GM12878 (cell line): ENCODE results near the gene MXRA8. TPM values are rescaled to one million over a fixed set of nuclear protein-coding genes. Genes with fewer than 3 reads are reported as not detected.
A peak's percentile ranks its signal among the peaks of the same experiment; 100 is the strongest.

Experiments
- ATAC-seq: fragments of 200-7000 bp; cut with Tn5 transposase; 3 replicates; pipeline ENCODE4 v1.9.1; 2020; ENCODE audit warnings: mild to moderate bottlenecking, moderate library complexity
- BruUV-seq: library from RNA; stranded (reverse); fragments of 400-500 nt; replicated peaks from 2 replicates; lab custom pipeline; 2021; lab: Mats Ljungman, UMichigan
- CTCF ChIA-PET: fragments of 300-600 bp; sonication (Branson Sonifier 250); formaldehyde crosslinking; extraction: SDS; loops from one replicate; lab custom pipeline; 2021; ENCODE audit warnings: inconsistent platforms; lab: Yijun Ruan, JAX
- POLR2A ChIA-PET: fragments of 350-600 bp; formaldehyde crosslinking; extraction: SDS; loops from one replicate; lab custom pipeline; 2021; ENCODE audit warnings: inconsistent platforms; lab: Charles Lee
- RAD21 ChIA-PET: fragments of 300-600 bp; sonication (Branson Sonifier 250); formaldehyde crosslinking; loops from one replicate; lab custom pipeline; 2023; ENCODE audit warnings: antibody characterized with exemption; ENCODE audit not compliant: unreplicated experiment; lab: Charles Lee
- SMC1A ChIA-PET: fragments of 300-600 bp; sonication (Branson Sonifier 250); formaldehyde crosslinking; loops from one replicate; lab custom pipeline; 2023; ENCODE audit not compliant: unreplicated experiment, uncharacterized antibody; lab: Charles Lee
- DNase-seq: peaks from one replicate; pipeline ENCODE4 v3.0.0-alpha.2; 2011; ENCODE audit warnings: low read depth, low spot score
- FAIRE-seq: peaks from 3 replicates; lab custom pipeline; 2011; peaks lifted over from hg19 to GRCh38; lab: Jason Lieb, UNC
- H2AFZ ChIP-seq: 2 replicates; pipeline ENCODE4 v1.6.0; 2011; ENCODE audit warnings: low read depth, low read length, control low read depth; ENCODE audit not compliant: control insufficient read depth
- H3K27ac ChIP-seq: 2 replicates; pipeline ENCODE4 v1.5.1; 2011; ENCODE audit warnings: control low read depth; ENCODE audit not compliant: control insufficient read depth, insufficient read depth
- H3K27me3 ChIP-seq, 2 experiments: replicated peaks in 1 of 2; 2 replicates each; pipeline versions ENCODE4 v1.6.0 to v1.6.1; 2011; ENCODE audit warnings: low read length in 1 of 2; ENCODE audit not compliant: control insufficient read depth in 2 of 2, insufficient read depth in 2 of 2
- H3K36me3 ChIP-seq, 2 experiments: 2 replicates each; pipeline ENCODE4 v1.5.1; 2011; ENCODE audit warnings: low read length in 1 of 2; ENCODE audit not compliant: control insufficient read depth in 2 of 2, insufficient read depth in 2 of 2
- H3K4me1 ChIP-seq: 2 replicates; pipeline ENCODE4 v1.6.1; 2011; ENCODE audit warnings: mild to moderate bottlenecking, low read length, moderate library complexity, mixed read lengths; ENCODE audit not compliant: control insufficient read depth, insufficient read depth
- H3K4me2 ChIP-seq: 2 replicates; pipeline ENCODE4 v1.6.0; 2011; ENCODE audit warnings: control low read depth; ENCODE audit not compliant: control insufficient read depth, insufficient read depth
- H3K4me3 ChIP-seq: fragments of 200-600 bp; sonication (generic); 2 replicates; pipeline ENCODE4 v1.5.1; 2016
- H3K79me2 ChIP-seq: 2 replicates; pipeline ENCODE4 v1.6.0; 2011; ENCODE audit warnings: low read length; ENCODE audit not compliant: control insufficient read depth, insufficient read depth
- H3K9ac ChIP-seq: 2 replicates; pipeline ENCODE4 v1.8.0; 2011; ENCODE audit warnings: low read length, control low read depth, mixed read lengths; ENCODE audit not compliant: control insufficient read depth, insufficient read depth
- H3K9me3 ChIP-seq: replicated peaks from 3 replicates; pipeline ENCODE4 v1.5.1; 2011; ENCODE audit warnings: mild to moderate bottlenecking, low read length; ENCODE audit not compliant: control insufficient read depth, insufficient read depth
- H4K20me1 ChIP-seq: 2 replicates; pipeline ENCODE4 v1.6.0; 2011; ENCODE audit not compliant: control insufficient read depth, insufficient read depth
- BACH1 ChIP-seq: fragments of 450-650 bp; IDR thresholded peaks from 2 replicates; pipeline ENCODE4 v1.6.1; 2017; ENCODE audit warnings: mild to moderate bottlenecking, borderline replicate concordance
- DPF2 ChIP-seq: fragments of 450-650 bp; IDR thresholded peaks from 2 replicates; pipeline ENCODE4 v1.6.1; 2017; ENCODE audit warnings: mild to moderate bottlenecking
- EGR1 ChIP-seq, 2 experiments: IDR thresholded peaks; 1 replicate in 1 of 2; 2 replicates in 1 of 2; pipeline ENCODE4 v1.6.1; 2011 to 2012; ENCODE audit warnings: low read depth in 2 of 2, low read length in 2 of 2, borderline replicate concordance in 1 of 2, mild to moderate bottlenecking in 1 of 2, moderate library complexity in 1 of 2
- KAT2A ChIP-seq: conservative IDR thresholded peaks from 2 replicates; pipeline ENCODE4 v1.6.1; 2011; ENCODE audit warnings: low read depth, low read length; ENCODE audit not compliant: control insufficient read depth
- MEF2B ChIP-seq: fragments of 450-650 bp; IDR thresholded peaks from 2 replicates; pipeline ENCODE4 v1.6.1; 2018; ENCODE audit warnings: mild to moderate bottlenecking, moderate library complexity; ENCODE audit not compliant: partially characterized antibody, poor library complexity, severe bottlenecking
- MXI1 ChIP-seq: fragments of 150-350 bp; IDR thresholded peaks from 2 replicates; pipeline ENCODE4 v1.6.1; 2011; ENCODE audit warnings: low read depth, mild to moderate bottlenecking, inconsistent platforms, low read length, improper control_type of control experiment
- NR2C1 ChIP-seq: fragments of 450-650 bp; IDR thresholded peaks from 2 replicates; pipeline ENCODE4 v1.6.1; 2017; ENCODE audit warnings: antibody characterized with exemption, mild to moderate bottlenecking, moderate library complexity
- POLR2AphosphoS5 ChIP-seq: IDR thresholded peaks from 2 replicates; pipeline ENCODE4 v1.6.1; 2011; ENCODE audit warnings: mild to moderate bottlenecking, low read length, inconsistent platforms
- PRDM15 ChIP-seq: fragments of 450-650 bp; formaldehyde crosslinking; IDR thresholded peaks from 2 replicates; pipeline ENCODE4 v1.4.0; 2020; ENCODE audit warnings: mild to moderate bottlenecking, moderate library complexity
- RBBP5 ChIP-seq: fragments of 200-600 bp; sonication (generic); conservative IDR thresholded peaks from 2 replicates; pipeline ENCODE4 v1.6.1; 2016
- RELA ChIP-seq: fragments of 450-650 bp; IDR thresholded peaks from 2 replicates; pipeline ENCODE4 v1.8.0; 2014; ENCODE audit warnings: borderline replicate concordance; ENCODE audit not compliant: partially characterized antibody
- RUNX3 ChIP-seq: IDR thresholded peaks from 2 replicates; pipeline ENCODE4 v1.6.1; 2012; ENCODE audit warnings: low read length, inconsistent platforms
- SP1 ChIP-seq: IDR thresholded peaks from one replicate; pipeline ENCODE4 v1.6.1; 2011; ENCODE audit warnings: low read depth, low read length
- SRF ChIP-seq, 2 experiments: IDR thresholded peaks; 2 replicates each; pipeline ENCODE4 v1.6.1; 2011; ENCODE audit warnings: low read depth in 2 of 2, low read length in 2 of 2, mild to moderate bottlenecking in 1 of 2, moderate library complexity in 1 of 2
- ZBED1 ChIP-seq: IDR thresholded peaks from 2 replicates; pipeline ENCODE4 v1.6.1; 2016; ENCODE audit warnings: borderline replicate concordance
- ZBTB4 ChIP-seq: fragments of 450-650 bp; formaldehyde crosslinking; IDR thresholded peaks from 2 replicates; pipeline ENCODE4 v1.4.0; 2022; ENCODE audit warnings: mild to moderate bottlenecking, moderate library complexity
- ZSCAN29 ChIP-seq: fragments of 450-650 bp; IDR thresholded peaks from 2 replicates; pipeline ENCODE4 v1.6.1; 2017; ENCODE audit warnings: mild to moderate bottlenecking, moderate library complexity
- WGBS: methylation state at CpG from one replicate; pipeline ENCODE4 v1.1.6; 2016; ENCODE audit warnings: low lambda C conversion rate; ENCODE audit not compliant: insufficient replicate concordance, insufficient coverage; ENCODE audit errors: missing lambda C conversion rate; 5-methylcytosine and 5-hydroxymethylcytosine counted together
- in situ Hi-C: fragments of 300-500 bp; cut with MboI; formaldehyde crosslinking; loops from 9 replicates; pipeline ENCODE4 v1.14.3; 2018; ENCODE audit warnings: mixed read lengths
- intact Hi-C: fragments of 100-400 bp; cut with micrococcal nuclease; formaldehyde crosslinking; loops from one replicate; pipeline ENCODE4 v1.14.2; 2022; ENCODE audit not compliant: unreplicated experiment
- polyA plus RNA-seq, 11 experiments: library from polyadenylated mRNA; depleted of rRNA in 4 of 11; unstranded in 6 of 11; stranded (reverse) in 5 of 11; fragments of >200 nt; fragmentation: Nextera tagmentation in 4 of 11; fragmentation: Illumina TruSeq in 1 of 11; extraction: Ambion mirVana in 4 of 11; extraction: Trizol in 1 of 11; gene quantifications; 1 replicate in 1 of 11; 2 replicates in 10 of 11; pipeline versions ENCODE4 v1.2.1 to v1.2.3, GENCODE V29; 2011 to 2016; ENCODE audit warnings: inconsistent platforms in 2 of 11, missing spikeins in 2 of 11, low read depth in 1 of 11
- total RNA-seq, 4 experiments: library from RNA; depleted of rRNA in 3 of 4; stranded (reverse); fragments of >200 nt in 3 of 4; fragmentation: Illumina TruSeq in 1 of 4; extraction: Trizol in 1 of 4; gene quantifications; 2 replicates each; pipeline versions ENCODE4 v1.2.1 to v1.2.3, GENCODE V29; 2013 to 2021

The MXRA8 gene
- total and polyA plus RNA-seq, 10 of the 15 experiments (the other 5 are each of a cell fraction or from before 2014, with no cell fraction given): 0.11 to 0.54 (median 0.21) TPM; not detected in 6

- no peaks in the 10 kb centered on the region for H3K9me3 ChIP-seq
- H4K20me1 ChIP-seq: no peaks in the 10 kb centered on the region
- peaks cover 30% of the 10 kb centered on the region for H3K79me2 ChIP-seq
- DNase-seq (no peak), ATAC-seq (peak; percentile 0; the same call in 1 of the 3 replicates), FAIRE-seq (no peak)
- peak overlapping the region; percentile 67 for H2AFZ ChIP-seq
- intact Hi-C loops: loop anchor here (2.0 to 10.0 kb wide), 2 partner anchors 66 to 130 kb away; partner anchors contain the start of gene PUSL1
- peak overlapping the region; percentile 94 for H3K4me3 ChIP-seq
- H3K4me1 ChIP-seq: peaks cover 24% of the 10 kb centered on the region
- H3K9ac ChIP-seq: peak overlapping the region; percentile 95
- RAD21 ChIA-PET: interaction anchor here (1.2 to 1.4 kb wide), 4 partner anchors 25 to 131 kb away, joined by 3 to 5 read pairs (median 4); partner anchors contain the start of gene CCNL2
- BruUV-seq: no TSS peak
- WGBS: 4% methylated on average over 24 of the region's 24 CpGs
- no peak for TF ChIP-seq KAT2A
- no peak for TF ChIP-seq RELA
- no peak for TF ChIP-seq RBBP5
- no peak for TF ChIP-seq ZBTB4 (CRISPR knock-in tag)
- no peak for TF ChIP-seq BACH1
- TF ChIP-seq NR2C1: no peak
- 0 out of 3 replicates have a peak, but pooled peaks of 1 of the 2 experiments have one; percentile 25 for TF ChIP-seq EGR1 (IDR thresholded peaks at IDR 0.05; ENCODE audit: borderline replicate concordance in 1 of 2, low read depth in 2 of 2, low read length in 2 of 2)
- no peak for TF ChIP-seq RUNX3
- TF ChIP-seq POLR2AphosphoS5: 0 out of 2 replicates have a peak, but pooled peaks have one; percentile 4
- TF ChIP-seq ZSCAN29: no peak
- TF ChIP-seq PRDM15 (CRISPR knock-in tag): no peak
- TF ChIP-seq SP1: no peak
- TF ChIP-seq MEF2B: peak; percentile 71
- no peak for TF ChIP-seq ZBED1
- TF ChIP-seq SRF (IDR thresholded peaks at IDR 0.05; ENCODE audit: low read depth in 2 of 2, low read length in 2 of 2): no peak
- TF ChIP-seq DPF2: no peak
- TF ChIP-seq MXI1: no peak
- H3K36me3 ChIP-seq: peaks cover 0 to 3% of the 10 kb centered on the region in 2 experiments; a peak in 2 of 4 replicates
- H3K4me2 ChIP-seq: peak overlapping the region; percentile 95
- POLR2A ChIA-PET: interaction anchor here (1.2 to 2.5 kb wide), 3 partner anchors 25 to 130 kb away, joined by 3 to 17 read pairs (median 5); partner anchors contain the start of gene CCNL2
- H3K27me3 ChIP-seq: no peaks in the 10 kb centered on the region
- in situ Hi-C loops: no loop called here
- SMC1A ChIA-PET: interaction anchor here (1.0 to 1.5 kb wide), 4 partner anchors 31 to 66 kb away, joined by 3 to 5 read pairs (median 4); no protein-coding TSS in a partner anchor
- H3K27ac ChIP-seq: peak overlapping the region; percentile 86
- CTCF ChIA-PET: interaction anchor here (1.1 to 1.8 kb wide), 5 partner anchors 26 to 131 kb away, joined by 3 to 4 read pairs (median 4); partner anchors contain the start of gene MRPL20
Observed at GRCh38 chr1:1374589-1374928, 16.2 kb upstream of the MXRA8 start.
